ENCODE measurements around the gene SLC17A5. TPM values are rescaled to one million over a fixed set of nuclear protein-coding genes. Genes with fewer than 3 reads are reported as not detected.
A peak's percentile ranks its signal among the peaks of the same experiment; 100 is the strongest.

SLC17A5 gene
- total and polyA plus RNA-seq, 4 donors: 9.1 to 19.3 (median 11.3) TPM

GRCh38 chr6:73580247-73581149, 73.3 kb downstream of the SLC17A5 start:
- Histone ChIP-seq H3K27me3 (ENCODE audit: control insufficient read depth in 4 of 4, insufficient read depth in 4 of 4, low read length in 3 of 4) (no peaks in the 10 kb centered on the region), H3K9me3 (ENCODE audit: control insufficient read depth in 4 of 4, low read length in 3 of 4) (no peaks in the 10 kb centered on the region), H3K4me3 (ENCODE audit: low read depth in 1 of 3, low read length in 3 of 3) (peak overlapping the region in 1 of 3 donors; percentile 13), H3K36me3 (ENCODE audit: control insufficient read depth in 4 of 4, insufficient read depth in 3 of 4, low read depth in 1 of 4, low read length in 3 of 4) (no peaks in the 10 kb centered on the region), H3K9ac (ENCODE audit: low read depth in 1 of 2, low read length in 2 of 2) (peak overlapping the region; percentile 81 to 90), H3K27ac (ENCODE audit: low read depth in 1 of 2, low read length in 2 of 2) (peak overlapping the region; percentile 75 to 89), H3K4me1 (ENCODE audit: control insufficient read depth in 4 of 4, insufficient read depth in 4 of 4, low read length in 3 of 4) (peaks cover 8 to 26% (median 22%) of the 10 kb centered on the region in 4 donors)
- TF ChIP-seq JUND (IDR thresholded peaks at IDR 0.05): peak; percentile 72 to 80
- TF ChIP-seq TAF1 (conservative IDR thresholded peaks at IDR 0.05): no peak
- TF ChIP-seq NR2F2 (IDR thresholded peaks at IDR 0.05): no peak
- TF ChIP-seq ATF3 (IDR thresholded peaks at IDR 0.05): no peak
- TF ChIP-seq HNF4A (conservative IDR thresholded peaks at IDR 0.05): peak; percentile 33 to 57
- peak; percentile 35 to 44 for TF ChIP-seq RXRA (IDR thresholded peaks at IDR 0.05)
- no peak for TF ChIP-seq EGR1 (IDR thresholded peaks at IDR 0.05; ENCODE audit: low read depth in 2 of 2)
- peak; percentile 59 for TF ChIP-seq SP1 (IDR thresholded peaks at IDR 0.05)
- TF ChIP-seq FOXA1 (IDR thresholded peaks at IDR 0.05): no peak
- TF ChIP-seq MAX (IDR thresholded peaks at IDR 0.05): no peak
- TF ChIP-seq FOXA2 (IDR thresholded peaks at IDR 0.05): no peak
- TF ChIP-seq, protein P1, sequence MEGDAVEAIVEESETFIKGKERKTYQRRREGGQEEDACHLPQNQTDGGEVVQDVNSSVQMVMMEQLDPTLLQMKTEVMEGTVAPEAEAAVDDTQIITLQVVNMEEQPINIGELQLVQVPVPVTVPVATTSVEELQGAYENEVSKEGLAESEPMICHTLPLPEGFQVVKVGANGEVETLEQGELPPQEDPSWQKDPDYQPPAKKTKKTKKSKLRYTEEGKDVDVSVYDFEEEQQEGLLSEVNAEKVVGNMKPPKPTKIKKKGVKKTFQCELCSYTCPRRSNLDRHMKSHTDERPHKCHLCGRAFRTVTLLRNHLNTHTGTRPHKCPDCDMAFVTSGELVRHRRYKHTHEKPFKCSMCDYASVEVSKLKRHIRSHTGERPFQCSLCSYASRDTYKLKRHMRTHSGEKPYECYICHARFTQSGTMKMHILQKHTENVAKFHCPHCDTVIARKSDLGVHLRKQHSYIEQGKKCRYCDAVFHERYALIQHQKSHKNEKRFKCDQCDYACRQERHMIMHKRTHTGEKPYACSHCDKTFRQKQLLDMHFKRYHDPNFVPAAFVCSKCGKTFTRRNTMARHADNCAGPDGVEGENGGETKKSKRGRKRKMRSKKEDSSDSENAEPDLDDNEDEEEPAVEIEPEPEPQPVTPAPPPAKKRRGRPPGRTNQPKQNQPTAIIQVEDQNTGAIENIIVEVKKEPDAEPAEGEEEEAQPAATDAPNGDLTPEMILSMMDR (IDR thresholded peaks at IDR 0.05; ENCODE audit: low read depth, low read length, missing input control): peak; percentile 36
- TF ChIP-seq REST (IDR thresholded peaks at IDR 0.05): peak; percentile 39
- peak in 1 of 2 donors; percentile 10 for TF ChIP-seq RAD21 (IDR thresholded peaks at IDR 0.05)
- TF ChIP-seq HNF4G (IDR thresholded peaks at IDR 0.05): no peak
- peak; percentile 56 for TF ChIP-seq YY1 (IDR thresholded peaks at IDR 0.05)
- TF ChIP-seq ZBTB33 (IDR thresholded peaks at IDR 0.05): no peak
- TF ChIP-seq GABPA (IDR thresholded peaks at IDR 0.05 in 1 of 2, conservative IDR thresholded peaks at IDR 0.05 in 1 of 2): peak in 1 of 2 donors; percentile 3
- peak; percentile 56 for DNase-seq (ENCODE audit: low spot score)
- 10% methylated on average over 21 of the region's 21 CpGs for WGBS
